Activated CD8-positive, alpha-beta memory T cell treated with anti-CD3 and anti-CD28 coated beads for 1 hour (primary cell): ENCODE measurements around the gene ZNF638.
"Not testable (repeated sequence)": the region's sequence is repeated elsewhere in the genome, so short reads cannot be mapped to it uniquely, and the experiment has no call there.

Experiments
- DNase-seq, 2 donors: peaks; one replicate each; pipeline ENCODE4 v3.0.0-alpha.2; 2020; ENCODE audit warnings: low read depth in 1 of 2; ENCODE audit errors: extremely low read depth in 1 of 2

ZNF638 gene

GRCh38 chr2:71395471-71395870 lies 63.9 kb downstream of the ZNF638 start:
- DNase-seq, result no peak

- DNase-seq, result no peak
Observed at GRCh38 chr2:71402427-71402826, 70.8 kb downstream of the ZNF638 start.

DNA sequence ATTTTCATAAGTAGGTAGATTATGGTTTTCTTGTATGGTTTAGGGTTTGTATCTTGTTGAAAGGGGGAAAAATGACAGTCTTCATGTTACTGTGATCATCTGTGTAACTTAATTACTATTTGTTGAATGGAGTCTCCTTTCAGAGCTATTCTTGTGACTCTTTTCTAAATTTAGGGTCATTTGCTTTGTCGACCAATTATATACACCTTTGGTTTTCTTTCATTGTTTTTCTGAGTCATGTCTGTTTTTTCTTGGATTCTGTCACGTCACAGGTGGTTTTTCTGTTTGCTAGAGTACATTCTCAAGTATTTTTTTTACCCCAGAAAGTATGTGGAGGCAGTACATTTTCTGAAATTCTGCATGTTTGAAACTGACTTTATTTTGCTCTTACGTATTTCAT lies 78.0 kb downstream of the ZNF638 start:
- no peak for DNase-seq

GRCh38 chr2:71410696-71411095 lies 79.1 kb downstream of the ZNF638 start:
- no peak for DNase-seq

GRCh38 chr2:71416866-71417265 lies 85.3 kb downstream of the ZNF638 start:
- DNase-seq, result not testable (repeated sequence)

- no peak for DNase-seq
Observed at GRCh38 chr2:71417300-71418202, 86.0 kb downstream of the ZNF638 start.

DNA sequence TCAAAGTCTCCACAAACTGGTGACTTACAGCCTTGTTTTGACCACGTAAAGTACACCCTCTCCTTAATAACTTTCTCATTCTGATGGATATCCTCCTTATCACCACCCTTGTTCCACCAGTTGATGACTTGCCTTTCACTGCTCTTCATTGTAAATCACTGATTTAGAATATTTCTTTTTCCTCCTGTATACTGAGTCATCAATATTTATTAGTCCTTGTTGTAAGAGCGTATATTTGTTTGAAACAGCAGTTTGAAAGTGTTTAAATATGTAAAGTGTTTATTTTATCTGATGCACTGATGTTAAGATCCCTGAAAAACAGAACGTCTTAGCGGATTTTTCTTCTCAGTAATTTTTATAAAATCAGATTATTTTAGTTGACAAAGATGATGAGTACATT lies 87.6 kb downstream of the ZNF638 start:
- no peak for DNase-seq

GRCh38 chr2:71419976-71420375 lies 88.4 kb downstream of the ZNF638 start:
- DNase-seq, result no peak

GRCh38 chr2:71422786-71423185 lies 91.2 kb downstream of the ZNF638 start:
- no peak for DNase-seq

DNA sequence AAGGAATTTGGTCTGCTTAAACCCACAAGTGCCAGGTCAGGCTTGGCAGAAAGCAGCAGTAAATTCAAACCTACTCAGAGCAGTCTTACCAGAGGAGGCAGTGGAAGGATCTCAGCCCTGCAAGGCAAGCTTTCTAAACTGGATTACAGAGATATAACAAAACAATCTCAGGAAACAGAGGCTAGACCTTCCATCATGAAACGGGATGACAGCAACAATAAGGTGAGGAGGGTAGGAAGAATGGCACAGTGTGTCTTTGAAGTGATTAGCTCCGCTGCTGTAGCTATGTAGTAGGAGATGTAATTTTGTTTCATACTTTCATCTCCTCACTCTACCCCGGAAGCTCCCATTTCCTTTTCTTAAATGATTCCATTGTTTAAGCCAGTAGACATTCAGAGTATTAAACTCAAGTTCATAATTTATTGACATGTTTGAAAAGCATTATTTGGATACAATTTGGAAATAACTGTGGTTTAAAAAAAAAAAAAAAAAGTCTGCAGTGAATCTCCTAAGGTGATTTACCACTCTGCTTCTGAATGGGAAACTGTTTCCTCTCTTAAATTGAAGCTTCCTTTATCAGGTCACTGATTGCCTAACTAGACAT lies 92.3 kb downstream of the ZNF638 start:
- DNase-seq, result no peak

DNA sequence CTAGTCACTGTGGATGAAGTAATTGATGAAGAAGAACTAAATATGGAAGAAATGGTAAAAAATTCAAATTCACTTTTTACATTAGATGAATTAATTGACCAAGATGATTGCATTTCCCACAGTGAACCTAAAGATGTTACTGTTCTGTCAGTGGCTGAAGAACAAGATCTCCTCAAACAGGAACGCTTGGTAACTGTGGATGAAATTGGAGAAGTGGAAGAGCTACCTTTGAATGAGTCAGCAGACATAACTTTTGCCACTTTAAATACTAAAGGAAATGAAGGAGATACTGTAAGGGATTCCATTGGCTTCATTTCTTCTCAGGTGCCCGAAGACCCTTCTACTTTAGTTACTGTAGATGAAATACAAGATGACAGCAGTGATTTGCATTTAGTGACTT lies 95.1 kb downstream of the ZNF638 start:
- no peak for DNase-seq

- no peak for DNase-seq
Observed at GRCh38 chr2:71428472-71429383, 97.1 kb downstream of the ZNF638 start.

DNA sequence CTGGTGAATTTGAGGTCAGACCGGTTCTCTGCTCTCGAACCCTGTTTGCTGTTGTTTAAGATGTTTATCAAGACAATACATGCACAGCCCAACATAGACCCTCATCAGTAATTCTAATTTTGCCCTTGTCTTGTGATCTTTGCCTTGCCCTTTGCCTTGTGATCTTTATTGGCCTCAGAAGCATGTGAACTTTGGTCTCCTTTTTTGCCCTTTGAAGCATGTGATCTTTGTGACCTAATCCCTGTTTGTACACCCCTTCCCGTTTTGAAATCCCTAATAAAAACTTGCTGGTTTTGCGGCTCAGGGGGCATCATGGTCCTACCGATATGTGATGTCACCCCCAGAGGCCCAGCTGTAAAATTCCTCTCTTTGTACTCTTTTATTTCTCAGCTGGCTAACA lies 113.6 kb downstream of the ZNF638 start:
- not testable (repeated sequence) for DNase-seq

DNA sequence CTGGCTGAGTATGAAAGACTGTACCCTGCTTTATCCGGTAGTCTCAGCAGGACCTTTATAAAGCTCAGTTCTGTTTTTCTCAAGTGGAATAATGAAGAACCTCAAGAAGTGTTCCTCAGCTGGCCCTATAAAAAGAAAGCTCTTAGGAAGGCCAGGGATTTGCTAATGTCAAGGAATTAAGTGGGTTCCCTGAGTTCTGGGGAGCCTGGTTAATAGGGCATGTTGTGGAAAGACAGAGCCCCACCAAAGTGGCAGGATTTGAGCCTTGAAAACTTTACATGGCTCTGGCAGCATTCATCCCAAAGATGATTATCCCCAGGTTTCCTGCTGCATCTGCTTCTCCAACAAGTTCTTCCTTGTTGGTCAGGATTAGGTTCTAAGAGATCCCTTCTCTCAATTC lies 114.9 kb downstream of the ZNF638 start:
- no peak for DNase-seq

DNA sequence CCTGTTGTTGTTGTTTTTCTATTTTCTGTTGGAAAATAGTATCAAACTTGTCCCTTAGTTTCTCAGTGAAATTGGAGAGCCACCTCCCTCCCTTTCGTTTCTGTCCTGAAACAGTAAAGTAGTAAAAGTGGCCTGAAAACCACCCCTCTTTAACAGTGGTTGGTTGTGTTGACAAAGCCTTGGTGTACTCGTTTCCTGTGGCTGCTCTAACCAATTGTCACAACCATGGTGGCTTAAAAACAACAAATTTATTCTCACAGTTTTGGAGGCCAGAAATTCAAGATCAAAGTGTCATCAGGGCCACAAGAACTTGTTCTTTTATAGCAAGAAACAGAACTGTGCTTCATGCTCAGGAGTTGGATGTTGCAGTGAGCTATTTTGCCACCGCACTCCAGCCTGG lies 117.8 kb downstream of the ZNF638 start:
- no peak for DNase-seq

GRCh38 chr2:71451705-71452104 lies 120.1 kb downstream of the ZNF638 start:
- no peak for DNase-seq

- no peak for DNase-seq
Observed at GRCh38 chr2:71452565-71452964, 121.0 kb downstream of the ZNF638 start.

- DNase-seq, result no peak
Observed at GRCh38 chr2:71453404-71454220, 122.0 kb downstream of the ZNF638 start, which contains the start of gene DYSF. TSS of gene DYSF (plus strand) at chr2:71453561.

DNA sequence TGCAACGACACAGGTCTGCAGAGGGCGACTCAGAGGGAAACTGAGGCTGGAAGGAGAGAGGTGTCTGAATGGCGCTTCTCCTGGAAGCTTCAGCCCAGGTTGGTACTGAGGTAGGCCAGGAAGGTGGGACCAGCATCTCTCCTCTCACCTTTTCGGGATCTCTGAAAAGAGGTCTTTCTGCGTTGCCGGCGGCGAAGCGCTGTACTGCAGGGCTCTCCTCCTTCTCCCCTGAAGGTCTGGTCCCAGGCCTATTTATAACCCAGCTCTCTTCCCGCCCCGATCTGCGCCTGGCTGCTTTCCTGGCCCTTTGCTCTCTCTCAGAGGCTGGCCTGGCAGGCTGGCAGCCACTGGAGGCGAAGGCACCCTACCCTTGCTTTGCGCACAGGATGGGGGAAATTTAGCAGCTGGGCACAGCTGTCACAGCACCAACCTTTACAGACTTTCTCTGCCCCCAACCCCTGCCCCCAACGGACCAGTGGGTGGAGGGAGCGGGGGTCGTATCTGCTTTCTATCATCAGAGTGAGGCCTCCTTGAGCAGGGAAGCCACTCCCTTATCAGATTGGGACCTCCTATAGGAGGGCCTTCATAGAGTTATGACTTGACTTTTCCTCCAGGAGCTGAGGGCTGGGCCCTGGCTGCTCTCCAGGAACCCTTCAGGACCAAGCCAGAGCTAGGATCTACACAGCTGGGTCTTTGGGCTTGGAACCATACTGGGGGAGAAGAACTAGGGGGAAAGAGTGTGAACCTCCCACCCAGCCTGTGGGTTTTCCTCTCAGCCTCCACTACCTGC lies 122.8 kb downstream of the ZNF638 start:
- DNase-seq, result no peak
